H1 (cell line): ENCODE results near the gene VPS13D.

Experiments used
- EGR1 ChIP-seq: IDR thresholded peaks from 2 replicates; pipeline ENCODE4 v1.6.1; 2011; ENCODE audit warnings: low read depth, low read length, borderline replicate concordance
- POLR2AphosphoS5 ChIP-seq: IDR thresholded peaks from 2 replicates; pipeline ENCODE4 v1.6.1; 2011; ENCODE audit warnings: low read depth, low read length
- TF ChIP-seq, protein P1 (sequence below): IDR thresholded peaks from 2 replicates; pipeline ENCODE4 v1.6.1; 2011; ENCODE audit warnings: low read length, improper control_type of control experiment
- TF ChIP-seq, protein P2 (sequence below), 3 experiments: IDR thresholded peaks; 1 replicate in 2 of 3; 2 replicates in 1 of 3; pipeline versions ENCODE4 v1.5.1 to v1.6.1; 2011; ENCODE audit warnings: low read length in 3 of 3, mild to moderate bottlenecking in 3 of 3, inconsistent platforms in 2 of 3, low read depth in 1 of 3, moderate library complexity in 1 of 3; ENCODE audit not compliant: insufficient read depth in 1 of 3; ENCODE audit errors: control extremely low read depth in 1 of 3

DNA sequence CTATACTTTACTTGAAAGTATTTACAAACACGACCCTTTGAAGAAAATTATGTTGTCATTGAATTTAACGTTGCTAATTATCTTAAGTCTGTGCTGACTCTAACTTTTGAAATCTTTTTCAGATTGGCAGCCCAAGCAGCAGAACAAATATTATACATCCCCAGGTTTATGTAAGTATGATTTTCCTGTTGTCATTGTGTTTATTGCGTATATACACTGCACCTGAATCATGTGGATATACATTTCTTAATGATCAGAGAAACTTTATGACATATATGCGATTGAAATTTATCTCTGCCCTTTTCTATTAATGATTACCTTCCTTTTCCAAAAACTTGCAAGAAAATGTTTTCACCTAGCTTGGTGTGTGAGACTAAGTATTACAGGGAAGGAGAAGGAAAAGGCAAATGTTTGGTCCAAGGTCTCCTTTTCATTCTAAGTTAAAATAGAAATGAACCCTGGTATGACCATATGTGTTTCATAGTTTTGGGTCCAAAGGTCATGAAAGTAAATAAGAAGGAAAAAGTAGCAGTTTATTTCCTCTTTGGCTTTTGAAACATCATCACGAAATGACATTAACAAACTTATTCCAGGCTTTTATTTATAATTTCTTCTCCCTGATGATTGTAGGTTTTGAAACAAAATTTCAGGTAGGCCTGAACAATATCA is 116.8 kb downstream of the VPS13D start:
- TF ChIP-seq, protein P1, sequence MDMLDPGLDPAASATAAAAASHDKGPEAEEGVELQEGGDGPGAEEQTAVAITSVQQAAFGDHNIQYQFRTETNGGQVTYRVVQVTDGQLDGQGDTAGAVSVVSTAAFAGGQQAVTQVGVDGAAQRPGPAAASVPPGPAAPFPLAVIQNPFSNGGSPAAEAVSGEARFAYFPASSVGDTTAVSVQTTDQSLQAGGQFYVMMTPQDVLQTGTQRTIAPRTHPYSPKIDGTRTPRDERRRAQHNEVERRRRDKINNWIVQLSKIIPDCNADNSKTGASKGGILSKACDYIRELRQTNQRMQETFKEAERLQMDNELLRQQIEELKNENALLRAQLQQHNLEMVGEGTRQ, result no peak
- TF ChIP-seq, protein P2, sequence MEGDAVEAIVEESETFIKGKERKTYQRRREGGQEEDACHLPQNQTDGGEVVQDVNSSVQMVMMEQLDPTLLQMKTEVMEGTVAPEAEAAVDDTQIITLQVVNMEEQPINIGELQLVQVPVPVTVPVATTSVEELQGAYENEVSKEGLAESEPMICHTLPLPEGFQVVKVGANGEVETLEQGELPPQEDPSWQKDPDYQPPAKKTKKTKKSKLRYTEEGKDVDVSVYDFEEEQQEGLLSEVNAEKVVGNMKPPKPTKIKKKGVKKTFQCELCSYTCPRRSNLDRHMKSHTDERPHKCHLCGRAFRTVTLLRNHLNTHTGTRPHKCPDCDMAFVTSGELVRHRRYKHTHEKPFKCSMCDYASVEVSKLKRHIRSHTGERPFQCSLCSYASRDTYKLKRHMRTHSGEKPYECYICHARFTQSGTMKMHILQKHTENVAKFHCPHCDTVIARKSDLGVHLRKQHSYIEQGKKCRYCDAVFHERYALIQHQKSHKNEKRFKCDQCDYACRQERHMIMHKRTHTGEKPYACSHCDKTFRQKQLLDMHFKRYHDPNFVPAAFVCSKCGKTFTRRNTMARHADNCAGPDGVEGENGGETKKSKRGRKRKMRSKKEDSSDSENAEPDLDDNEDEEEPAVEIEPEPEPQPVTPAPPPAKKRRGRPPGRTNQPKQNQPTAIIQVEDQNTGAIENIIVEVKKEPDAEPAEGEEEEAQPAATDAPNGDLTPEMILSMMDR (IDR thresholded peaks at IDR 0.05; ENCODE audit: control extremely low read depth in 1 of 3, insufficient read depth in 1 of 3, low read depth in 1 of 3, low read length in 3 of 3), result no peak
- no peak for TF ChIP-seq POLR2AphosphoS5
- no peak for TF ChIP-seq EGR1
